Neural progenitor cell (in vitro differentiated cells): Measurements from ENCODE around the gene OR52E6.

ENCODE experiments used
- EZH2phosphoT487 ChIP-seq: fragments of 200-600 bp; sonication (generic); IDR thresholded peaks from 2 replicates; pipeline ENCODE4 v1.6.1; 2017; ENCODE audit warnings: antibody characterized with exemption
- TF ChIP-seq, protein P1 (sequence below): fragments of 200-600 bp; sonication (generic); IDR thresholded peaks from 2 replicates; pipeline ENCODE4 v1.5.1; 2017; ENCODE audit warnings: antibody characterized with exemption, mild to moderate bottlenecking

DNA sequence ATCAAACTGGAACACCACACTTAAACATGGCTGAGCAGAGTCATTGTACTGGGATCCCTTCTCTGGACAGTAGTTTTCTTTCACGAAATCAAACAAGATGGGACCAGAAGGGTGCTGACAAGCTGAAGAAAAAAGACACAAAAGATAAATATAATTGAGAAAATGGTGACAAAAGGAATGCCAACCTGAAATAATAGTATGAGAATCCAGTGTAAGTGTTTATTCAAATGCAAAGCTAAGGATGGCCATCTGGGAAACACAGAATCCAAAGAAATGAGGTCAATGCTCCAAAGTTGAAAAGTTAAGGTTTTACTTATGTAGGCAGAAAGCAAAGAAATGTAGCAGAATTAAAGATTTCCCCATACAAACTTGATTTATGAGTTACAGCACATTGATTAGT lies 46.0 kb upstream of the OR52E6 start:
- TF ChIP-seq, protein P1, sequence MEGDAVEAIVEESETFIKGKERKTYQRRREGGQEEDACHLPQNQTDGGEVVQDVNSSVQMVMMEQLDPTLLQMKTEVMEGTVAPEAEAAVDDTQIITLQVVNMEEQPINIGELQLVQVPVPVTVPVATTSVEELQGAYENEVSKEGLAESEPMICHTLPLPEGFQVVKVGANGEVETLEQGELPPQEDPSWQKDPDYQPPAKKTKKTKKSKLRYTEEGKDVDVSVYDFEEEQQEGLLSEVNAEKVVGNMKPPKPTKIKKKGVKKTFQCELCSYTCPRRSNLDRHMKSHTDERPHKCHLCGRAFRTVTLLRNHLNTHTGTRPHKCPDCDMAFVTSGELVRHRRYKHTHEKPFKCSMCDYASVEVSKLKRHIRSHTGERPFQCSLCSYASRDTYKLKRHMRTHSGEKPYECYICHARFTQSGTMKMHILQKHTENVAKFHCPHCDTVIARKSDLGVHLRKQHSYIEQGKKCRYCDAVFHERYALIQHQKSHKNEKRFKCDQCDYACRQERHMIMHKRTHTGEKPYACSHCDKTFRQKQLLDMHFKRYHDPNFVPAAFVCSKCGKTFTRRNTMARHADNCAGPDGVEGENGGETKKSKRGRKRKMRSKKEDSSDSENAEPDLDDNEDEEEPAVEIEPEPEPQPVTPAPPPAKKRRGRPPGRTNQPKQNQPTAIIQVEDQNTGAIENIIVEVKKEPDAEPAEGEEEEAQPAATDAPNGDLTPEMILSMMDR = no peak
- TF ChIP-seq EZH2phosphoT487 = no peak
